HepG2 (cell line): ENCODE results near the gene POLR3K. TPM values are rescaled to one million over a fixed set of nuclear protein-coding genes. Genes with fewer than 3 reads are reported as not detected.

Source experiments
- ADNP ChIP-seq: sonication (generic); formaldehyde crosslinking; IDR thresholded peaks from 2 replicates; pipeline ENCODE4 v1.4.0; 2020; ENCODE audit warnings: missing genetic modification reagents
- EZH2 ChIP-seq: conservative IDR thresholded peaks from 2 replicates; pipeline ENCODE4 v1.6.1; 2012; ENCODE audit warnings: mild to moderate bottlenecking, low read depth, low read length, moderate library complexity
- HDAC2 ChIP-seq: sonication (generic); formaldehyde crosslinking; IDR thresholded peaks from 2 replicates; pipeline ENCODE4 v1.4.0; 2020; ENCODE audit warnings: missing genetic modification reagents
- HNRNPK ChIP-seq: fragments of 200-400 bp; formaldehyde crosslinking; IDR thresholded peaks from 2 replicates; pipeline ENCODE4 v1.6.1; 2018; ENCODE audit warnings: low read length, low read depth, moderate library complexity, mild to moderate bottlenecking; ENCODE audit not compliant: poor library complexity, severe bottlenecking
- NR2F6 ChIP-seq, 2 experiments: IDR thresholded peaks; 2 replicates each; pipeline ENCODE4 v1.6.1; 2016; ENCODE audit warnings: antibody characterized with exemption in 1 of 2, mild to moderate bottlenecking in 1 of 2
- PRPF4 ChIP-seq: fragments of 200-400 bp; formaldehyde crosslinking; IDR thresholded peaks from 2 replicates; pipeline ENCODE4 v1.6.1; 2016; ENCODE audit warnings: low read length, low read depth; ENCODE audit not compliant: poor library complexity, severe bottlenecking
- TAF1 ChIP-seq: sonication (generic); formaldehyde crosslinking; IDR thresholded peaks from 2 replicates; pipeline ENCODE4 v1.4.0; 2020; ENCODE audit warnings: missing genetic modification reagents
- TAF15 ChIP-seq: fragments of 200-400 bp; formaldehyde crosslinking; IDR thresholded peaks from one replicate; pipeline ENCODE4 v1.6.1; 2018; ENCODE audit warnings: mild to moderate bottlenecking, low read depth, low read length; ENCODE audit not compliant: poor library complexity, severe bottlenecking
- TRIM24 ChIP-seq: sonication (generic); formaldehyde crosslinking; IDR thresholded peaks from 2 replicates; pipeline ENCODE4 v1.8.0; 2022; ENCODE audit warnings: mild to moderate bottlenecking, missing genetic modification reagents
- ZKSCAN8 ChIP-seq: IDR thresholded peaks from 2 replicates; pipeline ENCODE4 v1.6.1; 2016; ENCODE audit warnings: borderline replicate concordance, missing genetic modification reagents, missing compliant biosample characterization
- polyA plus RNA-seq, 8 experiments: library from polyadenylated mRNA; depleted of rRNA in 3 of 8; stranded (reverse) in 7 of 8; unstranded in 1 of 8; fragments of >200 nt; fragmentation: Illumina TruSeq in 4 of 8; extraction: Trizol in 4 of 8; gene quantifications; 2 replicates each; pipeline versions ENCODE4 v1.2.1 to v1.2.3, GENCODE V29; 2011 to 2016; ENCODE audit warnings: low read depth in 4 of 8, missing spikeins in 1 of 8, mixed read lengths in 1 of 8; ENCODE audit not compliant: insufficient read depth in 1 of 8
- total RNA-seq, 5 experiments: library from RNA; depleted of rRNA; stranded (reverse); fragments of >200 nt; fragmentation: Illumina TruSeq; extraction: Trizol; gene quantifications; 2 replicates each; pipeline ENCODE4 v1.2.3, GENCODE V29; 2016; ENCODE audit warnings: low read depth in 1 of 5
- TF ChIP-seq, protein P1 (sequence below): sonication (generic); formaldehyde crosslinking; IDR thresholded peaks from 2 replicates; pipeline ENCODE4 v1.8.0; 2022; ENCODE audit warnings: missing genetic modification reagents, mild to moderate bottlenecking, moderate library complexity, borderline replicate concordance
- TF ChIP-seq, protein P2 (sequence below): sonication (generic); formaldehyde crosslinking; IDR thresholded peaks from 2 replicates; pipeline ENCODE4 v1.8.0; 2022; ENCODE audit warnings: mild to moderate bottlenecking, missing genetic modification reagents, borderline replicate concordance
- TF ChIP-seq, protein P3 (sequence below): IDR thresholded peaks from 2 replicates; pipeline ENCODE4 v1.6.1; 2016; ENCODE audit warnings: control low read depth
- TF ChIP-seq, protein P4 (sequence below): sonication (generic); formaldehyde crosslinking; IDR thresholded peaks from 2 replicates; pipeline ENCODE4 v1.4.0; 2020; ENCODE audit warnings: missing genetic modification reagents
- TF ChIP-seq, protein P5 (sequence below): sonication (generic); formaldehyde crosslinking; IDR thresholded peaks from 2 replicates; pipeline ENCODE4 v1.4.0; 2020; ENCODE audit warnings: mild to moderate bottlenecking, low read depth, missing genetic modification reagents
- TF ChIP-seq, protein P6 (sequence below): sonication (generic); formaldehyde crosslinking; IDR thresholded peaks from 2 replicates; pipeline ENCODE4 v1.4.0; 2020; ENCODE audit warnings: missing genetic modification reagents, borderline replicate concordance
- TF ChIP-seq, protein P7 (sequence below): sonication (generic); formaldehyde crosslinking; IDR thresholded peaks from 2 replicates; pipeline ENCODE4 v1.5.1; 2020; ENCODE audit warnings: mild to moderate bottlenecking, missing genetic modification reagents, moderate library complexity

POLR3K gene
- total and polyA plus RNA-seq, 2 of the 13 experiments (the other 11 are each of a cell fraction or from before 2014, with no cell fraction given), result 14.8 to 18.8 TPM

DNA sequence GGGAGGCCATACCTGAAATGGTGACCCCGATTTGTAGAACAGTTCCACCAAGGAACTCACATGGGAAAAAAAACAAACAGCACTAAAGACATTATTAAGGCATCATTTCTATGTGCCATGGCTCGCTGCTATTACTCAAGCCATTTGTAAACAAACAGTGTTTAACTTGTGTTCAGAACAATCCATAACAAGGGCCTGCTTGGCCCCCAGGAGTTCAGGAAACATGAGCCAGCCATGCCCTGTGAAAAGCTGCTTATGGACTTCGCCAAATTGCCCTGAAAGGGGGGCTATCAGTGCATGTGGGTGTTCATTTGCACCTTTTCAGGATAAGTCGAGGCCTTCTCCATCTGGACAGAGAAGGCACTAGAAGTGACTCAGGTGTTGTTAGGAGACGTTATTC, 8.0 kb downstream of the POLR3K start (continued):
- TF ChIP-seq, protein P1, sequence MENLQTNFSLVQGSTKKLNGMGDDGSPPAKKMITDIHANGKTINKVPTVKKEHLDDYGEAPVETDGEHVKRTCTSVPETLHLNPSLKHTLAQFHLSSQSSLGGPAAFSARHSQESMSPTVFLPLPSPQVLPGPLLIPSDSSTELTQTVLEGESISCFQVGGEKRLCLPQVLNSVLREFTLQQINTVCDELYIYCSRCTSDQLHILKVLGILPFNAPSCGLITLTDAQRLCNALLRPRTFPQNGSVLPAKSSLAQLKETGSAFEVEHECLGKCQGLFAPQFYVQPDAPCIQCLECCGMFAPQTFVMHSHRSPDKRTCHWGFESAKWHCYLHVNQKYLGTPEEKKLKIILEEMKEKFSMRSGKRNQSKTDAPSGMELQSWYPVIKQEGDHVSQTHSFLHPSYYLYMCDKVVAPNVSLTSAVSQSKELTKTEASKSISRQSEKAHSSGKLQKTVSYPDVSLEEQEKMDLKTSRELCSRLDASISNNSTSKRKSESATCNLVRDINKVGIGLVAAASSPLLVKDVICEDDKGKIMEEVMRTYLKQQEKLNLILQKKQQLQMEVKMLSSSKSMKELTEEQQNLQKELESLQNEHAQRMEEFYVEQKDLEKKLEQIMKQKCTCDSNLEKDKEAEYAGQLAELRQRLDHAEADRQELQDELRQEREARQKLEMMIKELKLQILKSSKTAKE (CRISPR knock-in tag), result no peak
- TF ChIP-seq PRPF4 (no peak), ZKSCAN8 (CRISPR knock-in tag) (peak; percentile 66; the same call in 1 of the 2 replicates), ADNP (CRISPR knock-in tag) (no peak), TRIM24 (CRISPR knock-in tag) (no peak), NR2F6 (IDR thresholded peaks at IDR 0.05) (no peak), NR2F6 (CRISPR knock-in tag; IDR thresholded peaks at IDR 0.05) (no peak), HDAC2 (CRISPR knock-in tag) (peak; percentile 50; the same call in 1 of the 2 replicates), EZH2 (no peak), HNRNPK (no peak), TAF1 (CRISPR knock-in tag) (no peak), TAF15 (no peak)
- TF ChIP-seq, protein P2, sequence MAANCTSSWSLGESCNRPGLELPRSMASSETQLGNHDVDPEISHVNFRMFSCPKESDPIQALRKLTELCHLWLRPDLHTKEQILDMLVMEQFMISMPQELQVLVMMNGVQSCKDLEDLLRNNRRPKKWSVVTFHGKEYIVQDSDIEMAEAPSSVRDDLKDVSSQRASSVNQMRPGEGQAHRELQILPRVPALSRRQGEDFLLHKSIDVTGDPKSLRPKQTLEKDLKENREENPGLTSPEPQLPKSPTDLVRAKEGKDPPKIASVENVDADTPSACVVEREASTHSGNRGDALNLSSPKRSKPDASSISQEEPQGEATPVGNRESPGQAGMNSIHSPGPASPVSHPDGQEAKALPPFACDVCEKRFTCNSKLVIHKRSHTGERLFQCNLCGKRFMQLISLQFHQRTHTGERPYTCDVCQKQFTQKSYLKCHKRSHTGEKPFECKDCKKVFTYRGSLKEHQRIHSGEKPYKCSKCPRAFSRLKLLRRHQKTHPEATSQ (CRISPR knock-in tag), result no peak
- TF ChIP-seq, protein P3, sequence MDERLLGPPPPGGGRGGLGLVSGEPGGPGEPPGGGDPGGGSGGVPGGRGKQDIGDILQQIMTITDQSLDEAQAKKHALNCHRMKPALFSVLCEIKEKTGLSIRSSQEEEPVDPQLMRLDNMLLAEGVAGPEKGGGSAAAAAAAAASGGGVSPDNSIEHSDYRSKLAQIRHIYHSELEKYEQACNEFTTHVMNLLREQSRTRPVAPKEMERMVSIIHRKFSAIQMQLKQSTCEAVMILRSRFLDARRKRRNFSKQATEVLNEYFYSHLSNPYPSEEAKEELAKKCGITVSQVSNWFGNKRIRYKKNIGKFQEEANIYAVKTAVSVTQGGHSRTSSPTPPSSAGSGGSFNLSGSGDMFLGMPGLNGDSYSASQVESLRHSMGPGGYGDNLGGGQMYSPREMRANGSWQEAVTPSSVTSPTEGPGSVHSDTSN (CRISPR knock-in tag), result no peak
- TF ChIP-seq, protein P4, sequence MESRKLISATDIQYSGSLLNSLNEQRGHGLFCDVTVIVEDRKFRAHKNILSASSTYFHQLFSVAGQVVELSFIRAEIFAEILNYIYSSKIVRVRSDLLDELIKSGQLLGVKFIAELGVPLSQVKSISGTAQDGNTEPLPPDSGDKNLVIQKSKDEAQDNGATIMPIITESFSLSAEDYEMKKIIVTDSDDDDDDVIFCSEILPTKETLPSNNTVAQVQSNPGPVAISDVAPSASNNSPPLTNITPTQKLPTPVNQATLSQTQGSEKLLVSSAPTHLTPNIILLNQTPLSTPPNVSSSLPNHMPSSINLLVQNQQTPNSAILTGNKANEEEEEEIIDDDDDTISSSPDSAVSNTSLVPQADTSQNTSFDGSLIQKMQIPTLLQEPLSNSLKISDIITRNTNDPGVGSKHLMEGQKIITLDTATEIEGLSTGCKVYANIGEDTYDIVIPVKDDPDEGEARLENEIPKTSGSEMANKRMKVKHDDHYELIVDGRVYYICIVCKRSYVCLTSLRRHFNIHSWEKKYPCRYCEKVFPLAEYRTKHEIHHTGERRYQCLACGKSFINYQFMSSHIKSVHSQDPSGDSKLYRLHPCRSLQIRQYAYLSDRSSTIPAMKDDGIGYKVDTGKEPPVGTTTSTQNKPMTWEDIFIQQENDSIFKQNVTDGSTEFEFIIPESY (CRISPR knock-in tag), result peak; percentile 32; the same call in 1 of the 2 replicates
- TF ChIP-seq, protein P5, sequence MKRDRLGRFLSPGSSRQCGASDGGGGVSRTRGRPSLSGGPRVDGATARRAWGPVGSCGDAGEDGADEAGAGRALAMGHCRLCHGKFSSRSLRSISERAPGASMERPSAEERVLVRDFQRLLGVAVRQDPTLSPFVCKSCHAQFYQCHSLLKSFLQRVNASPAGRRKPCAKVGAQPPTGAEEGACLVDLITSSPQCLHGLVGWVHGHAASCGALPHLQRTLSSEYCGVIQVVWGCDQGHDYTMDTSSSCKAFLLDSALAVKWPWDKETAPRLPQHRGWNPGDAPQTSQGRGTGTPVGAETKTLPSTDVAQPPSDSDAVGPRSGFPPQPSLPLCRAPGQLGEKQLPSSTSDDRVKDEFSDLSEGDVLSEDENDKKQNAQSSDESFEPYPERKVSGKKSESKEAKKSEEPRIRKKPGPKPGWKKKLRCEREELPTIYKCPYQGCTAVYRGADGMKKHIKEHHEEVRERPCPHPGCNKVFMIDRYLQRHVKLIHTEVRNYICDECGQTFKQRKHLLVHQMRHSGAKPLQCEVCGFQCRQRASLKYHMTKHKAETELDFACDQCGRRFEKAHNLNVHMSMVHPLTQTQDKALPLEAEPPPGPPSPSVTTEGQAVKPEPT (CRISPR knock-in tag), result no peak
- TF ChIP-seq, protein P6, sequence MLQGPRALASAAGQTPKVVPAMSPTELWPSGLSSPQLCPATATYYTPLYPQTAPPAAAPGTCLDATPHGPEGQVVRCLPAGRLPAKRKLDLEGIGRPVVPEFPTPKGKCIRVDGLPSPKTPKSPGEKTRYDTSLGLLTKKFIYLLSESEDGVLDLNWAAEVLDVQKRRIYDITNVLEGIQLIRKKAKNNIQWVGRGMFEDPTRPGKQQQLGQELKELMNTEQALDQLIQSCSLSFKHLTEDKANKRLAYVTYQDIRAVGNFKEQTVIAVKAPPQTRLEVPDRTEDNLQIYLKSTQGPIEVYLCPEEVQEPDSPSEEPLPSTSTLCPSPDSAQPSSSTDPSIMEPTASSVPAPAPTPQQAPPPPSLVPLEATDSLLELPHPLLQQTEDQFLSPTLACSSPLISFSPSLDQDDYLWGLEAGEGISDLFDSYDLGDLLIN (CRISPR knock-in tag), result no peak
- TF ChIP-seq, protein P7, sequence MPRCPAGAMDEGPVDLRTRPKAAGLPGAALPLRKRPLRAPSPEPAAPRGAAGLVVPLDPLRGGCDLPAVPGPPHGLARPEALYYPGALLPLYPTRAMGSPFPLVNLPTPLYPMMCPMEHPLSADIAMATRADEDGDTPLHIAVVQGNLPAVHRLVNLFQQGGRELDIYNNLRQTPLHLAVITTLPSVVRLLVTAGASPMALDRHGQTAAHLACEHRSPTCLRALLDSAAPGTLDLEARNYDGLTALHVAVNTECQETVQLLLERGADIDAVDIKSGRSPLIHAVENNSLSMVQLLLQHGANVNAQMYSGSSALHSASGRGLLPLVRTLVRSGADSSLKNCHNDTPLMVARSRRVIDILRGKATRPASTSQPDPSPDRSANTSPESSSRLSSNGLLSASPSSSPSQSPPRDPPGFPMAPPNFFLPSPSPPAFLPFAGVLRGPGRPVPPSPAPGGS (CRISPR knock-in tag), result no peak
